GM18511 (cell line): ENCODE results near the gene POU6F2.

Experiments
- ATAC-seq: cut with Tn5 transposase; IDR thresholded peaks from one replicate; pipeline ENCODE4 v1.9.1; 2021; ENCODE audit warnings: mild to moderate bottlenecking, moderate library complexity; ENCODE audit not compliant: unreplicated experiment

The POU6F2 gene

DNA sequence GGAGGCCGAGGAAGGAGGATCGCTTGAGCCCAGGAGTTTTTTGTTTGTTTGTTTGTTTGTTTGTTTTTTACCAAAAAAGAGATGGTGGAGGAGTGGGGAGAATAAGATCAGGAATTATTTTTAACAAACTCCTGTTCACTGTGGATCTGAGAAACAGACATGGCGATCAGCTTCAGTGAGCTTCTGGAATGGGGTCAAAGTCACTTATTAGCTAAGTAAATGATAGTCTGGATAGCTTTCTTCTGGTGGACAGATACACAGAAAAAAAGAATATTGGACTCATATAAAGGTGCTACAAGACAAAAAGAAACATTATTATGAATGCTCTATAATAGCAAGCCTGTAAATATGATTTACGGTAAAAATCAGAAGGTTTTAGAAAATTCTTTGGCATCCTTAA lies 85.1 kb downstream of the POU6F2 start:
- ATAC-seq: no peak

DNA sequence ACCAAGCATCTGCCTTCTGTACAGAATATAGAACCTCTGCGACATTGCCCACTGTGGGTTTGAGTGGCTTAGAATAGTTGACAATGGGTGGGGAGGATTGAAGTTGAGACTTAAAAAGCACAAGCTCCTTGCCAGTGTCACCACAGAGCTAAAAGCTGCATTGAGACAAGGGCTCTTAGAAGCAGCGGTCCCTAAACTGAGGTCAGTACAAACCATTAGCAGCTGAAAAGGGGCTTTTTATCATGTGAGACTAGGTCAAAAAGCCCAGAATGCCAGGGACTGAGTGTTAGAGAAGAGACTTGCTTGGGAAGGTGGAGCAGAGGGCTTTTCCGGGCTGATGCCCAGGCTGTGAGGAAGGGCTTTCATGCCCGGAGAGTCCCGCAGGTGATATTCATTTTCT lies 91.3 kb downstream of the POU6F2 start:
- no peak for ATAC-seq

DNA sequence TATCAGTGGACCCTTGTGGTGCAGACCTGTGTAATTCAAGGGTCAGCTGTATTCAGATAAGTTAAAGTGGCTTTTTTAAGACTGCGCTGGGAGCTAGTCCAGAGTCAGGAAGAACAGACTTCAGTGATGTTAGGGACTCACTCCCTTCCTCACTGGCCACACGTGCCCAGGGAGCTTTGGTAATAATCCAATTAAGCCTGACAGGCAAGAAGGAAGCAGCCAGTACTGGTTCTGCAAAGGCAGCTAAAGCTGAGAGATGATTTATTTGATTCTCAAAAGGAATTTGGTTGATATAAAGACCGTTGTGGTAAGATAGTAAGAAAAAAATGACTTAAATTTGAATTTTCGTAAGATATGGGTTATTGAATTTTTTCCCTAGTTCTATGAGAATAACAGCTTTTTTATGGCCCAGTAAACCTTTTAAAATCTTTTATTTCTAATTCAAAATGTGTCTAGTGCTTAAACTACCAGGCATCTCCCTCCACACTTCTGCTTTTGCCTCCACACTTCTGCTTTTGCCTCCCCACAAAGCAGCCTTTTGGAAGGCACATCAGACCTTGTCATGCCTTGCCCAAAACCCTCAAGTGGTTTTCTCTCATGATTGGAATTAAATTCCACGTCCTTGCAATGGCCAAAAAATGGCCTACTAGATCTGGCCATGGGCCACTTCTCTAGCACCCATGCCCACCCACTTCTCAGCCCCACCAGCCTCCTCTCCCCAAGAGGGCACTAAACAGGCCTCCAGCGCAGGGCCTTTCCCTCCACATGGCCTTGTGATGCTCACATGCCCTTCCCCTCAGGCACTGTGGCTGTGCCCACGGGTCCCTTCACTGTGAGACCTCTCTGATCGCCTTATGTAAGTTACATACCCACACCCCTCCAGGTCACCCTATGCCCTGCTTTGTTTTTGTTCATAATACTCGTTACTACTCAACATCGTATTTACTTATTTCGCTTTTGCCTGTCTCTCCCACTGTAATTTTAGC lies 92.5 kb downstream of the POU6F2 start:
- no peak for ATAC-seq

DNA sequence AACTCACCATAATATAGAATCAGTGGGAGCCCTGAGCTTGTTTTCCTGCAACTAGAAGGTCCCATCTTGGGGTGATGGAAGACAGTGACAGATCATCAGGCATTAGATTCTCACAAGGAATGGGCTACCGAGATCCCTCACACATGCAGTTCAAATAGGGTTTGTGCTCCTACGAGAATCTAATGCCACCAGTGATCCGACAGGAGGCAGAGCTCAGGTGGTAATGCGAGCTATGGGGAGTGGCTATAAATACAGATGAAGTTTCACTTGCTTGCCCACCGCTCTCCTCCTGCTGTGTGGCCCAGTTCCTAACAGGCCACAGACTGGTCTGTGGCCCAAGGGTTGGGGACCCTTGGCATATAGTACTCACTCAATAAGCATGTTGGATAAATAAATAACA lies 93.4 kb downstream of the POU6F2 start:
- no peak for ATAC-seq

DNA sequence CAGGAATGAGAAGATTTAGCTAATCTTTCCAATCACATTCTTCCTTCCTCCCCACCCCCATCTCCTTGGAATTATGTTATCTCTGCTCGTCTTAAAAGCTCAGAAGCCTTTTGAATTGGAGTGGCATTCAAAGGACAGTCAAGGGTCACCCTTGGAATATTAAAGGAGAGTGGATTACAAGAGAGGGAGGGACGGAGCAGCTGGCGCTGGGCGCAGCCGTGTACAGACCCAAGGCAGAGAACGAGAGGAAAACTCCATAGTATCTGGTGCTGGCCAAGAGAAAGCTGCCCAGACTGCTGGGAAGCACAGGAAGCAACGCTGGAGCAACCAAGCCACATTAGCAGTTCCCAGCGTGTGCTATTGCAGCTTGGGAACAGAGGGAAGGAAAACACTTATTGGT lies 95.7 kb downstream of the POU6F2 start:
- no peak for ATAC-seq

DNA sequence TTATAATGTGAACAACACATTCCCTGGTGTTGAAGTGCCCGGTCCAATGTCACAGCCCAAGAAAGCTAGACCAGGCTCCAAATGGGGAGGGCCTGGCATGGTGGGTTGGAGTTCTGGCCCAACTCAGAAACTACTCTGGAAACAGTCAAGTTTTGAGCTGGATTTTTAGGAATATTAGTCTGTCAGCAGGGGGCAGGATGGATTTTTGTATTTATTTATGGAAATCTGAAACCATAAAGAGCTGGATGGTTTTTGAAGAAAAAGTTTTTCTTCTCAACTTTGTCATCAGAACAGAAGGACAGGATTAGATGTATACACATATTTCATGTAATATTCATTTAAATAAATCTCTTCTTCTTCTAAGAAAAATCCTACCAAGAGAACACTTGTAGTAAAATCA lies 97.5 kb downstream of the POU6F2 start:
- ATAC-seq: no peak

DNA sequence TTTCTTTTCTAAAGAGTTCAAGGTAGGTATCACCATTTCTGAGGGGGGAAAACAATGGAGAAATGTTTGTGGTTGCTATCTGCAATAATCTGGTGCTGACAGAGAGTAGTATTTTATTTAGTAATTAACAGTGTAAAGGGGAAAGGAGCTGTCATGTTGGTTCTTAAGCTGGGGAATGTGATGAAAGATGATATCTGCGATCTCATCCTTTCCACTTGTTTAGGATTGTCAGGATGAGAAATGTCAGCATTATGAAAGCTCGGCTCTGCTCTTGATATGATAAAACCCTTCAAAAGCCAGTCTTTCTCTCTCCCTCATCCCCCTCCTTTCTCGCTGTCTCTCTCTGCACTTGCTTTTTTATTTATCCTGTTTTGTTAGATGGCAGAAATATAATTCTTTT lies 106.1 kb downstream of the POU6F2 start:
- ATAC-seq: no peak

DNA sequence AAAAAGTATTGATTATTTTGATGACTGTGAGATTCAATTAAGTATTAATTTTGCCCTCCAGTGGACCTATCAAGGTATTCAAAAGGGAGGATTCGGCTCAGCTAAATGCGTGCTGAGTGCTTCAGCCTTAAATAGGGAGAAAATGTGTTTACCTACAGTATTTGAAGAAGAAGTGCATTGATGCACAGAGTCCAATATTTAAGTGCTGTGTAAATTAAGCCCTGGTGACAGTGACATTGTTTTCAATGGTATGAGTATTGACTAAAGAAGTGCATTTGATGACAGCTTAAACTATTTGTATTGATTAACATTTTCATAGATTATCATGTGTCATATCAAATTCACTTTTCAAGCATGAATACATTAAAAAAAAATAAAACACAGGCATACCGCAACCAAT lies 106.6 kb downstream of the POU6F2 start:
- no peak for ATAC-seq

DNA sequence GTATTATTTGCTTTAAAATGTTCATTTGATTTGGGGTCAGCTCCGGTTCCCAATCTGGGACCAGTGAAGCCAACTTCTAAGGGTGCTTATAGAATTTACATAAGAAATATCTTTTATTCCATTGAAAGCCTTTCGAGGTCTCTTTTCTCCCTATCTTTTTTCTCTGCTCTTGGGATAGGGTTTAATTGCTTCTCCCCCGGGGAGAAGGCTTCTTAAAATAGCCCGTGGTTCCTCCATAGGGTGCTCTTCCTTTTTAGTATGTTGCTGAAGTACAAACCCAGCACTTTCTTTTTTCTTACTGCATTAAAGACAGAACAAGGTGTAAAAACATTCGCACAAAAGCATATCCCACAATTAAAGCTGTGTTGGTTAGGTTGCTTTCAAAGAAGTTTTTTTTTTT lies 107.5 kb downstream of the POU6F2 start:
- no peak for ATAC-seq

DNA sequence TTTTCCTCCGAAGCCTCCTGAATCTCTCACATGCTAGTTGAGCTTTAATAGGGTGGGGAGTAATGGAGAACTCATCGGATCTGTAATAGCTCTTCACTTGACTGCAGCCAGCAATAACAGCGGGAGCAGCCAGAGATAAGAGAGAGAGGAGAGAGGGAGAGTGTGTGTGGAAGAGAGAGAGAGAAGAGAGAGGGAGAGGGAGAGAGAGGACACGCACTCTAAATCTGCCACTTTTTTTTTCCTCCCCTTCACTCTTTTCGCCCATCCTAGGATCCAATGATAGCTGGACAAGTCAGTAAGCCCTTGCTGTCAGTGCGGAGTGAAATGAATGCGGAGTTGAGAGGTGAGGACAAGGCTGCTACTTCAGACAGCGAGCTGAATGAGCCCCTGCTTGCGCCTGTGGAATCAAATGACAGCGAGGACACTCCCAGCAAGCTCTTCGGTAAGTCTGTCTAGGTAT lies 107.9 kb downstream of the POU6F2 start:
- no peak for ATAC-seq

DNA sequence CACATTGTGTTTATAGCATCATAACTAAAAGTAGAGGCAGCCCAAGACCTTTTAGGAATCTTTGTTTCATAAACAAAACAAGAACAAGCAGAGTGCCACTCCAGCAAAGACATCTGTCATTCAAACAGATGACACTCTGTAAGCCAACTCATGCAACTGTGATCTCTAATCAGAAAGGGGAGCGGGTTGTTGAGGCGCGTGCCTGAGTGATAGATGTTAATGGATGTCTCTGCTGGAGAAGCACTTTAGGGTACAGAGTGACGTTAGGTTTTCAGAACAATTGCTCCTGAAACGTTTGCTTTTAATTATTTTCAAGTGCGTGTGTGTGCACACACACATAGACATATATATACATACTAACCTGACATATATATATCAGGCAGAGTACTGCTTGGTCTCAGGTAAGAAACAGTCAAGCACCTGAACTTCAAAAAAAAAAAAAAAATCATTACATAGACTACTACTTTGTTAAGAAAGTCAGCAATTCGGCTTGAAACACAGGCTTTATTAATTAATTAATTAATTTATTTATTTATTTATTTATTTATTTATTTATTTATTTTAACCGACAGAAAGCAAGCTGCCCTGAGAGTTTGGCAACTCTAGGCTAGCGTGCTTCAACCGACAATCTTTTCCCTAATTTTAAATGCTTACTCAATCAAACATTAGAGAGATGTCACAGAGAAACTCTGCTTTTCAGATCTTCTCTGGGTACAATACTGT lies 109.1 kb downstream of the POU6F2 start:
- no peak for ATAC-seq

DNA sequence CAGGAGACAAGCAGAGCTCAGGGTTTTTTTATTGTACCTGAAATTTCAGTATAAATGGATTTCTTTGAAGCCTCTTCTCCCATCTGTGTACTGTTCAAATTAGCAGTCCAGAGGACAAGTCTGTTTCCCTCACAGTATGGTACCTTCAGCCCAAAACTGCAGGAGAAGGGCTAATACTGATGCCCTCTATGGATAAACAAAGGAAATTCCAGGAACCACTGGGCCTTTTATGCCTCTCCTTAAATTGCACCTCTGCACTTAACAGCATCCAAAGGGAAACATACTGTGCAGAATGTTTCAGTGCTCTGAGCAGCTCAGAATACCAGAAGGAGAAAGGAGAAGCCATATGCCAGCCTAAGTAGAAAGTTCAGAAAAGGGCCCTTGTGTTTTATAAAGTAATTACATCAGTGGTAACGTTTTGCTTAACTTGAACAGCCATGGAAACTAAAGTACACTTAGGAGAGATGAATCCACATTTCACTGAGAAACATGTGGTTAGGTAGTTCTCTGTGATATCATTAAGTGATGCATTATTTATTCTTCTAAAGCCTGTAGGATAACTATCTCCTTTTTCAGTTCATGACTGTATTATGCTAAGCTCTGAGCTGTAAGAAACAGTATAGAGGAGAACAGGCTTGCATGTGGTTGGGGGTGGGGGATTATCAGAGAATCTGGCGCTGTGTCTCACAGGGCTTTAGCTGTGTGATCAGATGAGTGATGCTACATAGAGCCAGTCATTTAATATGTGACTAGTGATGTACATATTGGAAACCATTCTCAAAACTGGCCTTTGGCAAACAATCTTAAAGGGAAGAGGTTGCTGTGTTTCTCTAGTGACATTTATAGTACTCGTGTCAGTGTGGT lies 111.3 kb downstream of the POU6F2 start:
- no peak for ATAC-seq

DNA sequence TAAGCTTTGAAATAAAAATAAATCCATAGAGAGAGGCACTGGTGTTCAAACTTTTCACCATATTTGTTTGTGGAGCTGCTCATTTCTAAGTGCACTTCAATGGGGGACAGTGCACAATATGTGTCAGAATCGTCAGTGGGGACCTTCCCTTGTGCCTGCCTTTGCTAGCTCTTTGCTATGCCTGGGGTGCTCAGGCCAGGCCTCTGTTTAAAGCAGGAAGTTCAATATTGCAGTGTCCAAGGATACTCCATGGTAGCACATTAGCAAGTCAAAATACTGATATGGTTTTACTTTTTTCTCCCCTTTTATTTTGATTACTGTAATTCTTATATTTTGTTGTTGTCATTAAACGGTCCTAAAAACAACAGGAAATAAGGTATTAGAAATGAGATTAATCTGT lies 113.4 kb downstream of the POU6F2 start:
- no peak for ATAC-seq

DNA sequence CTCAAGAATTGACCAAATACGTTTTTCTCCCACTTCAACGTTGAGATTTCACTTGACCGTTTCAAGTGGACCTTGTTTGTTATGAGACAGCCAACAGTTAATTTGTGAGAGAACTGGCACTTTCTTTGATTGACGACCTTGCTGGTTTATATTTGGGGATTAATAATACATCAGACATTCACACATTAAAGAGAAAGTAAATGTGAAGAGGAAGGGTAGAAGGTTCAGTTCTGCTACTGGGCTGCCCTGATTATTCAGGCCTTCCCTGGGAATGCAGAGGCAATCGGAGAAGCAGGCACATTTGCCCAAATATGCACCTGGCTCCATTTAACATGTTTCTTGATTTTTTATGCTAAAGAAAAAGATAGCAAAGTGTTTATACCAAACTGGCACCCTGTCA lies 114.1 kb downstream of the POU6F2 start:
- ATAC-seq: no peak

DNA sequence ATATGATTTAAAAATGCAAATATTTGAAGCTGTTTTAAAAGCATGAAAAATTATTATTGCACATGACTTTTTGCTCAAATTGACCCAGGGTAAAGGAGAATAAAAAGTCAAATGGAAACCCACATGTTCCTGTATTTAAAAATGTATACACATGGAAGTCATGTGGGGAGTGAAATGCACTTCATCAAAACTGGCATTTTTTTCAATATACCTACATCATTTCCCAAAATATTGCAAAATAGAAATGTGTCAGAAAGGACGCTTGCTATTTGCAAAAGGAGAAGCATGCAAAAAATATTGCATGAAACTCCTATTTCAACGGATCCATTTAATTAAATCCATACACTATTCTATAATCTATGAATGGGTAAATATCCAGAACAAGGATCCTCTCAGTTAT lies 117.0 kb downstream of the POU6F2 start:
- ATAC-seq: no peak

DNA sequence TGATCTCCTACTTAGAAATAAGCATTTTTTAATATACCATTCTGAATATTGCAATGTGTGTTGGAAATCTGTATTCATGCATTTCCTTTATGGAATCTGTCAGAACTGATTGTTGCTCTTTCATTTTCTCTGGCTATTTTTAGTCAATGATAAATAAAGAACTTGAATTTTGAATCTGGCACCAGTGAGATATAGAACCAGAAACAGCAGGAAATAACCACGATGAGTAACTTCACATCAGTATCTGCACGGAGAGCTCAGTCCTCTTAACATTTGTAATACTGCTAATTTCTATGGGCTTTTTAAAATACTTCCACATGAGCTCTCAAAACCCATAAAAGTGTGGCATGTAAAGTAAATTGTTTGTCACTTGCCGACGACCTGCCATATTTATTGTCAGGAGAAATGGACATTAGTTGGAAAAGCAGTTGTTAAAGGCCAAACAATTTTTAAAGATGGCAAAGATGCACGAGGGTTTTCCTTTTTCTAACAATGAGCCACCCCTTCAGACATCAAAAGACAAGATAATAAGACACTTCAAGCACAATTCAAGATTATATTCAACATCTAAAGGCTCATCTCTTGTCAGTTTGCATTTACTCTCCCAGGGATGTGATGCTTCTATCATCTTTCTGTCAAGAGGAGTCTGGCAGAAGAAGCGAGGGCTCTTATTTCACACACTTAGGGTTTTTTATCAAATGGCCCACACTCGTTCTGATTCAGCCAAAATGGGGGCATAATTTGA lies 118.3 kb downstream of the POU6F2 start:
- ATAC-seq: no peak

DNA sequence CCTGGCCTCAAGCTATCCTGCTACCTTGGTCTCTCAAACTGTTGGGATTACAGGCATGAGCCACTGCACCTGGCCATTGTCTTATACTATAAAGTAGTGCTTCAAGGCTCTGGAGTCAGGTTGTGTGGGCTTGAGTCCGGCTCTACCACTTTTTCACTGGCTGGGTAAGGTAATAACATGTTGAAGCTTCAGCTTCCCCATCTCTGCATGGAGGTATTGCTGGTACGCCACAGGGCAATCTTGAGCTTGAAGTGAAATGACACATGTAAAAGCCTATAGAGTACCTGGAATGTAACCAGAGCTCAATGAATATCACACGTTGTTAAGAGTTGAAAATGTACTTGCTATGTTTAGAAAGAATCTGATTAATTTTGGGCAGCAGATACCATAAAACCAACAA lies 120.8 kb downstream of the POU6F2 start:
- ATAC-seq: no peak

DNA sequence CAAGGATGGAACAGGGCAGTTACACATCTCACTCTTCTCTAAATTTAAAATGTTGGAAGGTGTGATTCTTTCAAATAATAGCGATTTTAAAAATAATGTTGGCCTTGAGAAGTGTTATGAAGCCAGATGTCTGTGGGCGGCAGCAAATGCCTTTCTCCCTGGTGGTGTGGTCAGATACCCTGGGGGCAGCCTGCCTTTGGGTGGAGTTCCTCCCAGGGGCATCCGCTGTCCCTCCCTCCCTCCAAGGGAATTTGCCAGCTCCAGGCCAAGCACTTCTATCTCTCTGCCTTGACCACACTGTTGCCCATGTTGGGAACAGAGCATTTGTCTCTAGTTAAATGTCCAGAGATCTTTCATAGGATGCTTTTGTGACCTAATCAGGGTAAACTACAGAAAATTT lies 121.4 kb downstream of the POU6F2 start:
- no peak for ATAC-seq

DNA sequence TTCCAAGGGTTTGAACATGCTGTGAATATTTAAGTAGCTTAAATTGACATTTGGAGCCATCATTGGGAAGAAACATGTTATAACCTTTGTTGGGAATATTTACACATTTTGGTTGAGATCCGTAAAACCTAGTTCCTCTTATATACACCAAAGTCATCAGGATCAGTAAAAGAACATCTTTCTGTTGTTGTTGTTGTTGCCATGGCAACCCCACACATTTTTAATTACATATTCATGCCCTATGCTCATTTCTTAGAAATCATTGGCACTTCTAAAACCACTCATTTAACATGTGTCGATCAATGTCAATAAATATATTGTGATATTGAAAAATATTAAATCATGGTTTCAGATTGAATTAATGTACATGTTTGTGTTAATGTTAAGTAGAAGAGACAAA lies 122.6 kb downstream of the POU6F2 start:
- no peak for ATAC-seq

DNA sequence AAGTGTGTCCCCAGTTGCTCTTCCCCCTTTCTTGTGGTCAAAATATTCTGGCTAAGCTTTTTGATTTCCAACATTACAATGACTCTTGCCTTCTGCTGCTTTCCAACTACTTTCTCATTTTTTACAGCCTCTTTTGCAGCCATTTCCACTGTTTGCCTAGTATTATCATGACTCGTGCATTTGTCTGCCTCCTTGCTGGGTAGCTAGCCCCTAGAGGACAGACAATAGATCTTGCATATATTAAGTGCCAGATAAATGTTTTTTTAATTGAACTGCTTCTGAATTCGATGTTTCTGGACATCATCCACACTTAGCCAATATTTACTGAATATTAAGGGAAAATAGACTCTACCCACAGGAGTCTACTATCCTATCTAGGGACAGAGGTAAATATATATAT lies 124.5 kb downstream of the POU6F2 start:
- no peak for ATAC-seq
